HG03442 (cell line): Measurements from ENCODE around the gene LCE4A.
"Not testable (repeated sequence)": the region's sequence is repeated elsewhere in the genome, so short reads cannot be mapped to it uniquely, and the experiment has no call there.

Experiments used
- ATAC-seq: cut with Tn5 transposase; IDR thresholded peaks from one replicate; pipeline ENCODE4 v1.9.1; 2021; ENCODE audit warnings: mild to moderate bottlenecking, moderate library complexity; ENCODE audit not compliant: unreplicated experiment

LCE4A gene

DNA sequence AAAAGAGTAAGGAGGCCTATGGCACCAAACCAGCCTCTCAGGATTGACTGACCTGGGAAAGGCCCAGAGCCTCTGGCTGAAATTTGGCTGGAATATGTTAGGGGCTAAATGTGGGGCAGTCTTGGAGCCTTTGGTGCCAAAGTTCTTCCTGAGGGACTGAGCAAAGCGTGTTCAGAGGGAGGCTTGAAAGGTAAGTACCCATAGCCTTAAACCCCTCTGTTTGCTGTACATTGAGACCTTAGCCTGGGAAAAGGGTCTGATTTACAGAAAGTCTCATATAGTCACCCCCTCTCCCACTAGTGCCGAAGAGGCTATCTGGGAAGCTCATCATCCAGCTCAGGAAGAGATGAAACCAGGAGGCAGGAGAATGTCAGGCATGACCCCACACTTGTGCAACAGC, at the start of gene LCE4A:
TSS of gene LCE4A (plus strand) at position 301 of the 400 bp plus-strand sequence. CDS start 916 bp downstream, outside the sequence.
- no peak for ATAC-seq

GRCh38 chr1:152658649-152659048, 49.3 kb upstream of the LCE4A start:
- no peak for ATAC-seq

- no peak for ATAC-seq
Measured at GRCh38 chr1:152663098-152663497, 44.9 kb upstream of the LCE4A start, which contains the start of gene LCE2D. Gene LCE2D (plus strand): TSS chr1:152663380. CDS start chr1:152664106, 726 bp downstream.

DNA sequence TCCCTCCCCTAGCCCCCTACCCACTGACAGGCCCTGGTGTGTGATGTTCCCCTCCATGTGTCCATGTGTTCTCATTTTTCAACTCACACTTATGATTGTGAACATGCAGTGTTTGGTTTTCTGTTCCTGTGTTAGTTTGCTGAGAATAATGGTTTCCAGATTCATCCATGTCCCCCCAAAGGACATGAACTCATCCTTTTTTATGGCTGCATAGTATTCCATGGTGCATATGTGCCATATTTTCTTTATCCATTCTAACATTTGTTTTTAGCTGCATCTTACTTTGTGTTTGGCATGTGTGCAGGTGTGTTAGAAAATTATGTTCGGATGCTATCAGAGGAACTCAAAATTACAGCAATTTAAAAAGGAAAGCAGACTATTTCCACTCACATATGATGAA, 41.8 kb upstream of the LCE4A start:
- not testable (repeated sequence) for ATAC-seq

DNA sequence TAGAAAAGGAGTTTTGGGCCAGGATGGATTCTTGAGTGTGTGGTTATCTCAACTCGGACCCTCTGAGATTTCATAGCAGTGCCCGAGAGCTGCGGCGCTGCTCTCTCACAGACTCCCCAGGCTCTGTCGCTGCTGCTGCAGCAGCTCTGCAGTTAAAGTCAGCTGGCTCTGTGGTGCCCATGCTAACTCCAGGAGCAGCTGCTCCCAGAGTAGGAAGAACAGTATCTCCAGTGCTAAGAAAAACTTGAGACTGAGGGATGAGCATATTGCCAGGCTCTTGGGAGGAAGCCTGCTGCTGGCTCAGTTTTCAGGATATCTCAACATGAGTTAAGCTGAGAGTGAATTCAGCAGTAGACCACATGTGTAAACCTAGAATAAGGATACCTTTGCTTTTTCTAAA, 40.3 kb upstream of the LCE4A start:
- no peak for ATAC-seq

- no peak for ATAC-seq
Measured at GRCh38 chr1:152673016-152673415, 34.9 kb upstream of the LCE4A start.

DNA sequence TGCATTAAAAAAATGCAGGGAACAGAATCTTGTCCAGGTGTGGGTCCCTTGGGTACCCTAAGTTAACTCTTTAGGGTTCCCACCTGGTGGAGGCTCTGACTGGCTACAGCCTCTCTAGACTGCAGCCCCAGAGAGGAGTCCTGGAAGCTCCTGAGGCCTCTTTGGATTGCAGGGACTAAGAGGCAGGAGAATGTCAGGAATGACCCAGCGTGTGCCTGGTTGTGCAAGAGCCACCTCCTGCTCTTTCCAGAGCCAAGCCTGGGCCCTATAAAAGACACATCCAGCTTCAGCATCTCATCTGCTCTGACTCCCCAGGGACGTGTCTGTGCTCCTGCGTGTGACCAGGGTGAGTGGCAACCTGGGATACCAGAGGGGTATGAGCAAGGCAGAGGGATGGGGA, 33.0 kb upstream of the LCE4A start, which contains the start of gene LCE2C:
TSS of gene LCE2C (plus strand) at position 297 of the 400 bp plus-strand sequence. CDS start 737 bp downstream, outside the sequence.
- ATAC-seq, result not testable (repeated sequence)

- no peak for ATAC-seq
Measured at GRCh38 chr1:152679459-152679858, 28.5 kb upstream of the LCE4A start.

DNA sequence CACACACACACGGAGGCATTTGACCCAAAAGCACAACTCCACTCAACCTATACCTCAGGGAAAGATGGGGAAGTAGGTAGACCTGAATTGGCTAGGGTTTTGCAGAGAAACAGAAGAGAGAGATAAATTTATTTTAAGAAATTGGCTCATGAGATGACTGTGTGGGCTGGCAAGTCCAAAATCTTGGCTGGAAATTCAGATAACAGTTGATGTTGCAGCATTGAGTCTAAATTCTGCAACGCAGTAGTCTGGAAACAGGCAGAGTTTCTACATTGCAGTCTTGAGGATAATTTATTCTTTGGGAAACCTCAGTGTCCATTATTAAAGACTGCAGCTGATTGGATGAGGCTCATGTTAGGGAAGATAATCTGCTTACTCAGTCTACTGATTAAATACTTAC, 26.3 kb upstream of the LCE4A start:
- no peak for ATAC-seq

DNA sequence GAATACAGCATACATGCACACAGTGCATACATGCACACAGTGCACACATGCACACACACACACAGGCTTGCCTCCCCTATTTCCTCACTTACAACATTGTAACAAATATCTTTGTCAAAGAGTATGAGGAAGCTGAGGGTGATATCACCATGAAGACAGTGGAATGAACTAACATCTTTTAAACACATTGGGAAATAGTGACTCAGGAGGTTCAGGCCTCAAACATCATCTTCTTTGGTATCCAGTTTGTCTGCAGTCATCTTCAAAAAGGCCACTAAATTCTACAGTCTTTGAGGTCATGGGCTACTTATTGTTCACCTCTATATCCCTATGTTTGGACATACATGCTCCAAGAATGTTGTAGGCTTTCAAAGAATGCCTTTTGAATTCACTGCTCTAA, 24.1 kb upstream of the LCE4A start:
- no peak for ATAC-seq

- ATAC-seq, result not testable (repeated sequence)
Measured at GRCh38 chr1:152685823-152686222, 22.1 kb upstream of the LCE4A start, which contains the start of gene LCE2B. Gene LCE2B (plus strand): TSS chr1:152686123. CDS start chr1:152686844, 721 bp downstream.

- ATAC-seq, result no peak
Measured at GRCh38 chr1:152697701-152698600, 10.0 kb upstream of the LCE4A start, which contains the start of gene LCE2A. Gene LCE2A (plus strand): TSS chr1:152698345. CDS start chr1:152698902, 557 bp downstream.

DNA sequence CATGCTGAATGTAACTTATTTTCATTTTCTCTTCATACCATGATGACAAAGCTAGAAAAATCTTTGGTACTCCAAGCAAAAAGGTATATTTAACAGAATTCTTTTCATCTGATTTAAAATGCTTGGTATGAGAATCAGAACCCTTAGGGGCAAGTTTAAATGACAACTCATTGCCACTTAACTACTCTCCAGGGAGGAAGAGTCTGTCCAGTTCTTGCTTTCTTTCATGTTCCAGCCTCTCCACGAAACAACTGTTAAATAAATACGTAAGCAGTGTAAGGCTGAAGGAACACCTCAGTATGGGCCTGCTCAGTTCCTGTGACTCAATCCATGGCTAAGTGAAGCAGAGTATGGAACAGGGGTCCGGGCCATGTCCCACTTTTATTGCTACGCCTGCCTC, 8.2 kb upstream of the LCE4A start:
- ATAC-seq, result no peak

DNA sequence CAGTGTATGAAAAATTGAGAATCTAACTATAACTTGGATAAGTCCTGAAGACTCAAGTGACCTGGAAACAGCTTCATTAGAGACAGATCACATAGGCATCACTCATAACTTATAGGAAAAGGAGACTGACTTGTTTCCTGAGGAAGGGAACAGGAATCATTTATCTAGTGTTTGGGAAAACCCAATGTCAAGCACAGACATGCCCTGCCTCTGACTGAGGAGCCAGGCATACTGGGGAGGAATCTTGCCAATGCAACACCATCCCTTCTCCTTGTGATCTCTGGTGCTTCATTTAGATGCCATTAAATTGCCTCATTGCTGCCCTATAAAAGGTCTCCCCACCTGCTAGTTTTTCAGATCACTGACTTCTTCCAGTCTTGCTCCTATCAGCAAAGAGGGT, 10.3 kb downstream of the LCE4A start:
- ATAC-seq, result no peak

GRCh38 chr1:152725261-152725660, 17.3 kb downstream of the LCE4A start:
- no peak for ATAC-seq

DNA sequence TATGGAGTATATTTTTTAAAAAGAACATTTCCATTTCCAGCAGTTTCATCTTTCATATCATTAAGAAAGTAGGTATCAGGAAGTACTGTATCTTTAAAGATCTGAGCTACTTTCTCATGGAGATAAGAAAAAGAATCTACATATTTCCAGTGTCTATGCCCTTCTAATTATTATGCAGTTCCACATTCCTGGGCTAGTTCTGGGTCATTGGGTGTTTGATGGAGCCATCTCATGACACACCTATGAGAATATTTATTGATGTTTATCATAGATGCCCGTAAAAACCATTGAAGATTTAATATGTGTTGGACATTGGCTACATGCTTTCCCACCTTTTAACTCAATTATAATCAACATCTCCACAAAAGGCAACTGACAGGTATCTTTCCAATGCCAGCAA, 21.0 kb downstream of the LCE4A start:
- no peak for ATAC-seq

DNA sequence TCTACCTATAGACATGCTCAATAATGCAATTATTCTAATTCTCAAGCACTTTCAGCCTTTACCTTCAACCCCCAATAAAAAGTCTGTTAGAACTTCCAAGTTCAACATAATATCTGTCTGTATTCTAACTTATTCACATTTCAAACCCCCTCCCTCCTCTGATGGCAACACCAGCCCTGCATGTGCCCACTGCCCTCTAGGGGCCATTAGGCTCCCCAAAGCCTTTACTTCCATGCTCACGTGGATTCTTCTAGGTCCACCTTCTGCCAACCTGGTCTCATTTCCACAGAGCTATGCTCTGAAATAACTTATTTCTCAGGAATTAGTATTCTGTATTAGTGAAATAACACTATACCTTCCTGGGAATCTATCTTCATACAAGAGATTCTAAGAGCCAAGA, 27.7 kb downstream of the LCE4A start:
- ATAC-seq, result no peak

DNA sequence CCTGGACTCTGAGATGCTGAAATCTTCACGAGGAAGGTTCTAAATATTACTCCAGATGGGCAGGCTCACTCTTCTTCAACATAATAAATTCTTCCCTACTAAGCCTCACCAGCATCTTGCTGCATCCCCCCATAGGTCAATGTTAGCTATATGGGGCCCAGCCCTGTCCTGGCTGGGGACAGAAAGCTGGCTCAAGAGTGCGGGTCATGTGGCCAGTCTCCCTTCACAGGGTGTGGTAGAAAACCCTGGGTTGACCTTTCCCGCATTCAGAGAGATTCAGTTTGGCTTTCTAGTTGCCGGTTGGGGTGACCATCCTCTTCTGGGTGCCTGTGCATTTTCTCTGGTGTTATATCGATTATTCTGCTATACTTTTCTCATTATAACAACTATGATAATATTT, 30.0 kb downstream of the LCE4A start:
- no peak for ATAC-seq

DNA sequence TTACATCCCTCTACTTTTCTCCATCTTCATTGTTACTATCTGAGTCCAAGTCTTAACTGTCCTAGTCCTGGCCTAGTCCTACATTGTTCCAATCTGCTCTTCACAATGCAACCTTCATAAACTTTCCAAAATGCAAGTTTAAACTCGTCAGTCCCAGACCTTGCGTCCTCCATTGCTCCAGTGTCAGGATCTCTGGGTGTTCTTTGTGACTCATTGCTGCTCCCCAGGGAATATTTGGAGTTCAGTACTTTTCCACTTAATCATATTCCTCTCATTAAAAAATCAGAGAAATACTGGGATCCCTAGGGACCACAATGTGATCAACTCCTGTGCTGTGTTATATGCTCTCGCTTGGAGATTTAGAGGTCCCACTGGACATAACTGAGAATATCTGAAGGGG, 31.9 kb downstream of the LCE4A start:
- ATAC-seq, result no peak

GRCh38 chr1:152741656-152742055, 33.7 kb downstream of the LCE4A start:
- ATAC-seq, result no peak

GRCh38 chr1:152743371-152744145, 35.6 kb downstream of the LCE4A start:
- ATAC-seq, result no peak
